ENCODE data around the gene HRH4.

- TF ChIP-seq EZH2 (IDR thresholded peaks at IDR 0.05; ENCODE audit: low read length): no peak
- TF ChIP-seq CTCF (optimal IDR thresholded peaks at IDR 0.05 in 1 of 3, IDR thresholded peaks at IDR 0.05 in 1 of 3, conservative IDR thresholded peaks at IDR 0.05 in 1 of 3; ENCODE audit: extremely low read depth in 1 of 3, insufficient read depth in 2 of 3, low read length in 3 of 3): no peak
Observed at GRCh38 chr18:24491927-24492834, 31.7 kb downstream of the HRH4 start.

All from keratinocyte (primary cell).